ENCODE data around the gene CCDC15. TPM values are rescaled to one million over a fixed set of nuclear protein-coding genes. Genes with fewer than 3 reads are reported as not detected.

Gene CCDC15
- total and polyA plus RNA-seq, 2 of the 13 experiments (the other 11 are each of a cell fraction or from before 2014, with no cell fraction given) = 2.2 to 4.6 TPM

DNA sequence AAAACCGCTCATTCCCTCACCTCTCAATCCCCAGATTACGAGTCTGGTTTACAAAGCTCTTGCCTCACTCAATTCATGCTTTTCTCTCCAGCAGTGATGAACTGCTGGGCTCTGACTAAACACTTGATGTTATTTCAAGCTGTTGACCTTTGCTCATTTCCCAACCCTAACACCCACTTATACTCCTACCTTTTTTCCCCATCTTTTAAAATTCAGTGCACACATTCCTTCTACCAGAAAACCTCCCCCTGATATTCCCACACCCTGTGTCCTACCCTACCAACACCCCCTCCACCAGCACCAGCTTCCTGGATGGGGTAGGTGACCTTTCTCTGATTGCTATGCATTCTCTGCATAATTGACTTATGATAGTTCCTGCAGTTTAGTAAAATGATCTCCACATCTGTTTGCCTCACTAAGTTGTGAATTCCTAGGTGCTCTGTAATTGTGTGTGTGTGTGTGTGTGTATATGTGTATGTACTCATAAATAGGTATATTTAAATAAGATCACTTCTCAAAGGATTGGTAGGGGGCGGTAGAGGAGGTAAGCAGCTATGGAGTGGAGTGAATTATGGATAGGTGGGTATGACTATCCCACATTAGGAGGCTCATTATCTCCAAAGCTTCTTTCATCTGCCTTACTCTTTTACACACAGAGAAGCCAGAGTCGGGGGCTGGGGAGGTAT is 19.0 kb upstream of the CCDC15 start (continued):
- TF ChIP-seq, protein P1, sequence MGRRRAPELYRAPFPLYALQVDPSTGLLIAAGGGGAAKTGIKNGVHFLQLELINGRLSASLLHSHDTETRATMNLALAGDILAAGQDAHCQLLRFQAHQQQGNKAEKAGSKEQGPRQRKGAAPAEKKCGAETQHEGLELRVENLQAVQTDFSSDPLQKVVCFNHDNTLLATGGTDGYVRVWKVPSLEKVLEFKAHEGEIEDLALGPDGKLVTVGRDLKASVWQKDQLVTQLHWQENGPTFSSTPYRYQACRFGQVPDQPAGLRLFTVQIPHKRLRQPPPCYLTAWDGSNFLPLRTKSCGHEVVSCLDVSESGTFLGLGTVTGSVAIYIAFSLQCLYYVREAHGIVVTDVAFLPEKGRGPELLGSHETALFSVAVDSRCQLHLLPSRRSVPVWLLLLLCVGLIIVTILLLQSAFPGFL (CRISPR knock-in tag; IDR thresholded peaks at IDR 0.05) = no peak
- TF ChIP-seq XBP1 (CRISPR knock-in tag; IDR thresholded peaks at IDR 0.05) (no peak), ZNF792 (CRISPR knock-in tag; IDR thresholded peaks at IDR 0.05) (no peak), ONECUT2 (CRISPR knock-in tag; IDR thresholded peaks at IDR 0.05) (no peak), MIER3 (CRISPR knock-in tag; IDR thresholded peaks at IDR 0.05; ENCODE audit: borderline replicate concordance) (peak; percentile 40; the same call in 1 of the 2 replicates), ZNF24 (IDR thresholded peaks at IDR 0.05) (no peak), GABPB1 (CRISPR knock-in tag; IDR thresholded peaks at IDR 0.05) (no peak), RFXAP (CRISPR knock-in tag; IDR thresholded peaks at IDR 0.05; ENCODE audit: borderline replicate concordance) (no peak), ZNF556 (CRISPR knock-in tag; IDR thresholded peaks at IDR 0.05; ENCODE audit: borderline replicate concordance) (no peak), KLF9 (CRISPR knock-in tag; IDR thresholded peaks at IDR 0.05; ENCODE audit: low read depth) (no peak), ZNF260 (CRISPR knock-in tag; IDR thresholded peaks at IDR 0.05; ENCODE audit: borderline replicate concordance, low read depth) (no peak), MXD4 (CRISPR knock-in tag; IDR thresholded peaks at IDR 0.05) (no peak)
- TF ChIP-seq, protein P2, sequence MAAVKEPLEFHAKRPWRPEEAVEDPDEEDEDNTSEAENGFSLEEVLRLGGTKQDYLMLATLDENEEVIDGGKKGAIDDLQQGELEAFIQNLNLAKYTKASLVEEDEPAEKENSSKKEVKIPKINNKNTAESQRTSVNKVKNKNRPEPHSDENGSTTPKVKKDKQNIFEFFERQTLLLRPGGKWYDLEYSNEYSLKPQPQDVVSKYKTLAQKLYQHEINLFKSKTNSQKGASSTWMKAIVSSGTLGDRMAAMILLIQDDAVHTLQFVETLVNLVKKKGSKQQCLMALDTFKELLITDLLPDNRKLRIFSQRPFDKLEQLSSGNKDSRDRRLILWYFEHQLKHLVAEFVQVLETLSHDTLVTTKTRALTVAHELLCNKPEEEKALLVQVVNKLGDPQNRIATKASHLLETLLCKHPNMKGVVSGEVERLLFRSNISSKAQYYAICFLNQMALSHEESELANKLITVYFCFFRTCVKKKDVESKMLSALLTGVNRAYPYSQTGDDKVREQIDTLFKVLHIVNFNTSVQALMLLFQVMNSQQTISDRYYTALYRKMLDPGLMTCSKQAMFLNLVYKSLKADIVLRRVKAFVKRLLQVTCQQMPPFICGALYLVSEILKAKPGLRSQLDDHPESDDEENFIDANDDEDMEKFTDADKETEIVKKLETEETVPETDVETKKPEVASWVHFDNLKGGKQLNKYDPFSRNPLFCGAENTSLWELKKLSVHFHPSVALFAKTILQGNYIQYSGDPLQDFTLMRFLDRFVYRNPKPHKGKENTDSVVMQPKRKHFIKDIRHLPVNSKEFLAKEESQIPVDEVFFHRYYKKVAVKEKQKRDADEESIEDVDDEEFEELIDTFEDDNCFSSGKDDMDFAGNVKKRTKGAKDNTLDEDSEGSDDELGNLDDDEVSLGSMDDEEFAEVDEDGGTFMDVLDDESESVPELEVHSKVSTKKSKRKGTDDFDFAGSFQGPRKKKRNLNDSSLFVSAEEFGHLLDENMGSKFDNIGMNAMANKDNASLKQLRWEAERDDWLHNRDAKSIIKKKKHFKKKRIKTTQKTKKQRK (IDR thresholded peaks at IDR 0.05; ENCODE audit: low read length) = no peak
- TF ChIP-seq, protein P3, sequence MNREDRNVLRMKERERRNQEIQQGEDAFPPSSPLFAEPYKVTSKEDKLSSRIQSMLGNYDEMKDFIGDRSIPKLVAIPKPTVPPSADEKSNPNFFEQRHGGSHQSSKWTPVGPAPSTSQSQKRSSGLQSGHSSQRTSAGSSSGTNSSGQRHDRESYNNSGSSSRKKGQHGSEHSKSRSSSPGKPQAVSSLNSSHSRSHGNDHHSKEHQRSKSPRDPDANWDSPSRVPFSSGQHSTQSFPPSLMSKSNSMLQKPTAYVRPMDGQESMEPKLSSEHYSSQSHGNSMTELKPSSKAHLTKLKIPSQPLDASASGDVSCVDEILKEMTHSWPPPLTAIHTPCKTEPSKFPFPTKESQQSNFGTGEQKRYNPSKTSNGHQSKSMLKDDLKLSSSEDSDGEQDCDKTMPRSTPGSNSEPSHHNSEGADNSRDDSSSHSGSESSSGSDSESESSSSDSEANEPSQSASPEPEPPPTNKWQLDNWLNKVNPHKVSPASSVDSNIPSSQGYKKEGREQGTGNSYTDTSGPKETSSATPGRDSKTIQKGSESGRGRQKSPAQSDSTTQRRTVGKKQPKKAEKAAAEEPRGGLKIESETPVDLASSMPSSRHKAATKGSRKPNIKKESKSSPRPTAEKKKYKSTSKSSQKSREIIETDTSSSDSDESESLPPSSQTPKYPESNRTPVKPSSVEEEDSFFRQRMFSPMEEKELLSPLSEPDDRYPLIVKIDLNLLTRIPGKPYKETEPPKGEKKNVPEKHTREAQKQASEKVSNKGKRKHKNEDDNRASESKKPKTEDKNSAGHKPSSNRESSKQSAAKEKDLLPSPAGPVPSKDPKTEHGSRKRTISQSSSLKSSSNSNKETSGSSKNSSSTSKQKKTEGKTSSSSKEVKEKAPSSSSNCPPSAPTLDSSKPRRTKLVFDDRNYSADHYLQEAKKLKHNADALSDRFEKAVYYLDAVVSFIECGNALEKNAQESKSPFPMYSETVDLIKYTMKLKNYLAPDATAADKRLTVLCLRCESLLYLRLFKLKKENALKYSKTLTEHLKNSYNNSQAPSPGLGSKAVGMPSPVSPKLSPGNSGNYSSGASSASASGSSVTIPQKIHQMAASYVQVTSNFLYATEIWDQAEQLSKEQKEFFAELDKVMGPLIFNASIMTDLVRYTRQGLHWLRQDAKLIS (CRISPR knock-in tag; IDR thresholded peaks at IDR 0.05) = no peak
- TF ChIP-seq, protein P4, sequence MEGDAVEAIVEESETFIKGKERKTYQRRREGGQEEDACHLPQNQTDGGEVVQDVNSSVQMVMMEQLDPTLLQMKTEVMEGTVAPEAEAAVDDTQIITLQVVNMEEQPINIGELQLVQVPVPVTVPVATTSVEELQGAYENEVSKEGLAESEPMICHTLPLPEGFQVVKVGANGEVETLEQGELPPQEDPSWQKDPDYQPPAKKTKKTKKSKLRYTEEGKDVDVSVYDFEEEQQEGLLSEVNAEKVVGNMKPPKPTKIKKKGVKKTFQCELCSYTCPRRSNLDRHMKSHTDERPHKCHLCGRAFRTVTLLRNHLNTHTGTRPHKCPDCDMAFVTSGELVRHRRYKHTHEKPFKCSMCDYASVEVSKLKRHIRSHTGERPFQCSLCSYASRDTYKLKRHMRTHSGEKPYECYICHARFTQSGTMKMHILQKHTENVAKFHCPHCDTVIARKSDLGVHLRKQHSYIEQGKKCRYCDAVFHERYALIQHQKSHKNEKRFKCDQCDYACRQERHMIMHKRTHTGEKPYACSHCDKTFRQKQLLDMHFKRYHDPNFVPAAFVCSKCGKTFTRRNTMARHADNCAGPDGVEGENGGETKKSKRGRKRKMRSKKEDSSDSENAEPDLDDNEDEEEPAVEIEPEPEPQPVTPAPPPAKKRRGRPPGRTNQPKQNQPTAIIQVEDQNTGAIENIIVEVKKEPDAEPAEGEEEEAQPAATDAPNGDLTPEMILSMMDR (CRISPR knock-in tag; IDR thresholded peaks at IDR 0.05) = peak; percentile 62
- TF ChIP-seq, protein P5, sequence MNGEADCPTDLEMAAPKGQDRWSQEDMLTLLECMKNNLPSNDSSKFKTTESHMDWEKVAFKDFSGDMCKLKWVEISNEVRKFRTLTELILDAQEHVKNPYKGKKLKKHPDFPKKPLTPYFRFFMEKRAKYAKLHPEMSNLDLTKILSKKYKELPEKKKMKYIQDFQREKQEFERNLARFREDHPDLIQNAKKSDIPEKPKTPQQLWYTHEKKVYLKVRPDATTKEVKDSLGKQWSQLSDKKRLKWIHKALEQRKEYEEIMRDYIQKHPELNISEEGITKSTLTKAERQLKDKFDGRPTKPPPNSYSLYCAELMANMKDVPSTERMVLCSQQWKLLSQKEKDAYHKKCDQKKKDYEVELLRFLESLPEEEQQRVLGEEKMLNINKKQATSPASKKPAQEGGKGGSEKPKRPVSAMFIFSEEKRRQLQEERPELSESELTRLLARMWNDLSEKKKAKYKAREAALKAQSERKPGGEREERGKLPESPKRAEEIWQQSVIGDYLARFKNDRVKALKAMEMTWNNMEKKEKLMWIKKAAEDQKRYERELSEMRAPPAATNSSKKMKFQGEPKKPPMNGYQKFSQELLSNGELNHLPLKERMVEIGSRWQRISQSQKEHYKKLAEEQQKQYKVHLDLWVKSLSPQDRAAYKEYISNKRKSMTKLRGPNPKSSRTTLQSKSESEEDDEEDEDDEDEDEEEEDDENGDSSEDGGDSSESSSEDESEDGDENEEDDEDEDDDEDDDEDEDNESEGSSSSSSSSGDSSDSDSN (CRISPR knock-in tag; IDR thresholded peaks at IDR 0.05) = no peak

All from HepG2 (cell line).